HepG2 (cell line): ENCODE results near the gene MAGEA3. TPM values are rescaled to one million over a fixed set of nuclear protein-coding genes. Genes with fewer than 3 reads are reported as not detected.

ENCODE experiments used
- ATAC-seq: fragments of 200-7000 bp; cut with Tn5 transposase; 3 replicates; pipeline ENCODE4 v1.9.1; 2020; ENCODE audit warnings: mild to moderate bottlenecking, moderate library complexity
- BruUV-seq: library from RNA; stranded (reverse); fragments of 400-500 nt; replicated peaks from 2 replicates; lab custom pipeline; 2021; lab: Mats Ljungman, UMichigan
- CTCF ChIA-PET: fragments of 300-600 bp; formaldehyde crosslinking; extraction: SDS; loops from one replicate; lab custom pipeline; 2021; ENCODE audit warnings: low total read pairs, inconsistent platforms, low intra/inter-chr PET ratio; lab: Yijun Ruan, JAX
- POLR2A ChIA-PET: fragments of 350-600 bp; sonication (Branson Sonifier 250); formaldehyde crosslinking; loops from one replicate; lab custom pipeline; 2020; ENCODE audit warnings: antibody characterized with exemption, inconsistent platforms; lab: Yijun Ruan, JAX
- DNase-seq: peaks from one replicate; pipeline ENCODE4 v3.0.0-alpha.2; 2015; ENCODE audit warnings: low spot score
- FAIRE-seq: peaks from 3 replicates; lab custom pipeline; 2011; peaks lifted over from hg19 to GRCh38; lab: Jason Lieb, UNC
- H2AFZ ChIP-seq: one replicate; pipeline ENCODE4 v1.6.1; 2011; ENCODE audit warnings: low read length, inconsistent platforms
- H3K27ac ChIP-seq: fragments of 300-600 bp; 3 replicates; pipeline ENCODE4 v1.8.0; 2011; ENCODE audit warnings: mixed run types, mild to moderate bottlenecking, mixed read lengths, low read length, inconsistent platforms; ENCODE audit not compliant: insufficient read depth; ENCODE audit errors: extremely low read length
- H3K27me3 ChIP-seq, 2 experiments: fragments of 200-600 bp in 1 of 2; 2 replicates in 1 of 2; 3 replicates in 1 of 2; pipeline versions ENCODE4 v1.6.0 to v1.8.0; 2011; ENCODE audit warnings: low read length in 2 of 2, mild to moderate bottlenecking in 2 of 2, moderate library complexity in 2 of 2, inconsistent platforms in 1 of 2; ENCODE audit not compliant: insufficient read depth in 2 of 2, control insufficient read depth in 1 of 2
- H3K36me3 ChIP-seq, 2 experiments: fragments of 200-600 bp in 1 of 2; replicated peaks in 1 of 2; 2 replicates in 1 of 2; 3 replicates in 1 of 2; pipeline versions ENCODE4 v1.5.1 to v1.8.0; 2011; ENCODE audit warnings: low read length in 2 of 2, inconsistent platforms in 1 of 2; ENCODE audit not compliant: insufficient read depth in 2 of 2, control insufficient read depth in 1 of 2
- H3K4me1 ChIP-seq: 2 replicates; pipeline ENCODE4 v1.5.1; 2012; ENCODE audit warnings: low read length, inconsistent platforms; ENCODE audit not compliant: insufficient read depth
- H3K4me2 ChIP-seq: 2 replicates; pipeline ENCODE4 v1.6.0; 2011; ENCODE audit warnings: low read depth, low read length, inconsistent platforms
- H3K4me3 ChIP-seq, 3 experiments: fragments of 200-600 bp in 1 of 3; sonication (generic), shearing (Covaris generic) in 1 of 3; replicated peaks in 1 of 3; 2 replicates each; pipeline ENCODE4 v1.5.1; 2011 to 2016; ENCODE audit warnings: low read length in 3 of 3, inconsistent platforms in 2 of 3, low read depth in 2 of 3, mild to moderate bottlenecking in 2 of 3, control low read depth in 1 of 3, mixed read lengths in 1 of 3; ENCODE audit not compliant: insufficient read depth in 1 of 3
- H3K79me2 ChIP-seq: one replicate; pipeline ENCODE4 v1.6.1; 2011; ENCODE audit warnings: low read length, inconsistent platforms; ENCODE audit not compliant: insufficient read depth
- H3K9ac ChIP-seq: 2 replicates; pipeline ENCODE4 v1.6.0; 2011; ENCODE audit warnings: mild to moderate bottlenecking, low read depth, low read length, inconsistent platforms; ENCODE audit not compliant: insufficient read depth
- H3K9me3 ChIP-seq: 2 replicates; pipeline ENCODE4 v1.5.1; 2012; ENCODE audit warnings: mild to moderate bottlenecking, low read length
- H4K20me1 ChIP-seq: 2 replicates; pipeline ENCODE4 v1.6.0; 2011; ENCODE audit warnings: inconsistent platforms, mild to moderate bottlenecking, low read length, moderate library complexity; ENCODE audit not compliant: insufficient read depth
- CBX2 ChIP-seq, 2 experiments: fragments of 200-600 bp in 1 of 2; sonication (generic); formaldehyde crosslinking in 1 of 2; IDR thresholded peaks; 2 replicates each; pipeline versions ENCODE4 v1.7.0 to v1.8.1; 2018 to 2022; ENCODE audit warnings: low read depth in 2 of 2, low read length in 1 of 2, mild to moderate bottlenecking in 1 of 2, missing genetic modification reagents in 1 of 2
- CBX5 ChIP-seq: sonication (generic); formaldehyde crosslinking; IDR thresholded peaks from 2 replicates; pipeline ENCODE4 v1.4.0; 2020; ENCODE audit warnings: missing genetic modification reagents, borderline replicate concordance
- FOXA1 ChIP-seq, 2 experiments: fragments of 450-650 bp in 1 of 2; sonication (generic) in 1 of 2; formaldehyde crosslinking in 1 of 2; IDR thresholded peaks; 2 replicates each; pipeline versions ENCODE4 v1.4.0 to v1.6.1; 2016 to 2020; ENCODE audit warnings: missing genetic modification reagents in 1 of 2
- HMG20B ChIP-seq: conservative IDR thresholded peaks from 2 replicates; pipeline ENCODE4 v1.6.1; 2016; ENCODE audit warnings: missing genetic modification reagents, missing compliant biosample characterization
- MEIS1 ChIP-seq: sonication (generic); formaldehyde crosslinking; IDR thresholded peaks from 2 replicates; pipeline ENCODE4 v1.9.0; 2021; ENCODE audit warnings: mild to moderate bottlenecking, missing genetic modification reagents, moderate library complexity, borderline replicate concordance
- POGZ ChIP-seq: sonication (generic); formaldehyde crosslinking; IDR thresholded peaks from 2 replicates; pipeline ENCODE4 v1.4.0; 2020; ENCODE audit warnings: mild to moderate bottlenecking, missing genetic modification reagents
- POLR2A ChIP-seq, 2 experiments: IDR thresholded peaks; 2 replicates each; pipeline ENCODE4 v1.6.1; 2011; ENCODE audit warnings: low read depth in 2 of 2, low read length in 2 of 2, mild to moderate bottlenecking in 1 of 2, moderate library complexity in 1 of 2; ENCODE audit not compliant: insufficient read depth in 1 of 2
- POLR2G ChIP-seq: fragments of 200-400 bp; formaldehyde crosslinking; IDR thresholded peaks from 2 replicates; pipeline ENCODE4 v1.6.1; 2018; ENCODE audit warnings: mild to moderate bottlenecking, low read depth, low read length, moderate library complexity
- RAD51 ChIP-seq: fragments of 450-650 bp; IDR thresholded peaks from 2 replicates; pipeline ENCODE4 v1.6.1; 2016; ENCODE audit warnings: borderline replicate concordance
- SOX5 ChIP-seq: IDR thresholded peaks from 2 replicates; pipeline ENCODE4 v1.6.1; 2016; ENCODE audit warnings: borderline replicate concordance
- ZC3H4 ChIP-seq: sonication (generic); formaldehyde crosslinking; IDR thresholded peaks from 2 replicates; pipeline ENCODE4 v1.4.0; 2020; ENCODE audit warnings: missing genetic modification reagents, borderline replicate concordance
- ZNF20 ChIP-seq: sonication (generic); formaldehyde crosslinking; IDR thresholded peaks from 2 replicates; pipeline ENCODE4 v1.4.0; 2020; ENCODE audit warnings: mild to moderate bottlenecking, moderate library complexity, missing genetic modification reagents
- ZNF207 ChIP-seq: fragments of 450-650 bp; IDR thresholded peaks from 2 replicates; pipeline ENCODE4 v1.6.1; 2016; ENCODE audit warnings: antibody characterized with exemption, borderline replicate concordance
- ZNF260 ChIP-seq: sonication (generic); formaldehyde crosslinking; IDR thresholded peaks from 2 replicates; pipeline ENCODE4 v1.4.0; 2020; ENCODE audit warnings: missing genetic modification reagents, low read depth, mild to moderate bottlenecking, borderline replicate concordance
- ZNF274 ChIP-seq: sonication (generic); formaldehyde crosslinking; IDR thresholded peaks from 2 replicates; pipeline ENCODE4 v1.5.1; 2020; ENCODE audit warnings: mild to moderate bottlenecking, missing genetic modification reagents
- ZNF296 ChIP-seq: sonication (generic); formaldehyde crosslinking; conservative IDR thresholded peaks from 2 replicates; pipeline ENCODE4 v1.5.0; 2020; ENCODE audit warnings: mild to moderate bottlenecking, missing genetic modification reagents
- ZNF772 ChIP-seq: sonication (generic); formaldehyde crosslinking; IDR thresholded peaks from 2 replicates; pipeline ENCODE4 v1.5.0; 2020; ENCODE audit warnings: mild to moderate bottlenecking, missing genetic modification reagents
- WGBS: methylation state at CpG from one replicate; pipeline ENCODE4 v1.1.6; 2017; ENCODE audit warnings: low lambda C conversion rate; 5-methylcytosine and 5-hydroxymethylcytosine counted together
- in situ Hi-C: cut with HindIII; loops from 2 replicates; pipeline ENCODE4 v1.10.0; 2017; ENCODE audit warnings: low pct_unique_long_range_greater_than_20kb; ENCODE audit not compliant: extremely low pct_ligation_motif_present
- intact Hi-C: fragments of 100-400 bp; cut with micrococcal nuclease; formaldehyde crosslinking; loops from one replicate; pipeline ENCODE4 v1.10.0; 2022; ENCODE audit not compliant: unreplicated experiment
- polyA plus RNA-seq, 8 experiments: library from polyadenylated mRNA; depleted of rRNA in 3 of 8; stranded (reverse) in 7 of 8; unstranded in 1 of 8; fragments of >200 nt; fragmentation: Illumina TruSeq in 4 of 8; extraction: Trizol in 4 of 8; gene quantifications; 2 replicates each; pipeline versions ENCODE4 v1.2.1 to v1.2.3, GENCODE V29; 2011 to 2016; ENCODE audit warnings: low read depth in 4 of 8, missing spikeins in 1 of 8, mixed read lengths in 1 of 8; ENCODE audit not compliant: insufficient read depth in 1 of 8
- total RNA-seq, 5 experiments: library from RNA; depleted of rRNA; stranded (reverse); fragments of >200 nt; fragmentation: Illumina TruSeq; extraction: Trizol; gene quantifications; 2 replicates each; pipeline ENCODE4 v1.2.3, GENCODE V29; 2016; ENCODE audit warnings: low read depth in 1 of 5
- TF ChIP-seq, protein P1 (sequence below): sonication (generic); formaldehyde crosslinking; IDR thresholded peaks from 2 replicates; pipeline ENCODE4 v1.4.0; 2020; ENCODE audit warnings: missing genetic modification reagents
- TF ChIP-seq, protein P2 (sequence below): sonication (generic); formaldehyde crosslinking; IDR thresholded peaks from 2 replicates; pipeline ENCODE4 v1.8.0; 2022; ENCODE audit warnings: missing genetic modification reagents, low read depth, mild to moderate bottlenecking, borderline replicate concordance

MAGEA3 gene
- total and polyA plus RNA-seq, 2 of the 13 experiments (the other 11 are each of a cell fraction or from before 2014, with no cell fraction given), result not detected

DNA sequence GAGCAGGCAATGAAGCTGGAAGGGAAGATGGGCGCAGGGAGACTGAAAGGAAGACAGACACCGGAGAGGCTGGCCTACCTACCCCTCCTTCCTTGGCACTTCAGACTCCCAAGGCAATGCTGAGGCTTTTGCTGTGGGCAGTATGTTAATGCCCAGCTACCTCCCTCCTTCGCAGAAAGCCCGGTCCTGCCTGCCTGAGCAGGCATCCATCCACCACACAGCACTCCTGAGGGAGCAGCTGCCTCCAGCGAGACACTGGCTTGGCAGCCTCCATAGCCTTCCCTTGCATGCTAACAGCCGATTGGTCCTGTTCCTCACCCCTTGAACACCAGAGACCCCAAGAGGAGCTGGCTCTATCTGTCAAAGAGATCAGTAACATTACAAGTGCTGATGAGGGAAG, 46.5 kb upstream of the MAGEA3 start:
- Histone ChIP-seq H3K4me3 (no peak overlapping the region), H3K9me3 (no peaks in the 10 kb centered on the region), H2AFZ (no peak overlapping the region), H3K27me3 (no peaks in the 10 kb centered on the region), H3K27ac (no peak overlapping the region), H4K20me1 (no peaks in the 10 kb centered on the region), H3K36me3 (no peaks in the 10 kb centered on the region), H3K4me1 (peaks cover 9% of the 10 kb centered on the region), H3K9ac (no peak overlapping the region), H3K4me2 (no peak overlapping the region), H3K79me2 (no peaks in the 10 kb centered on the region)
- WGBS, result 75% methylated on average over 2 of the region's 6 CpGs
- intact Hi-C loops, result no loop called here
- in situ Hi-C loops, result no loop called here
- ChIA-PET POLR2A (no interaction called here), CTCF (no interaction called here)
- TF ChIP-seq ZNF20 (CRISPR knock-in tag) (no peak), ZNF274 (no peak), MEIS1 (CRISPR knock-in tag) (no peak), POLR2G (no peak), FOXA1 (IDR thresholded peaks at IDR 0.05) (no peak), FOXA1 (CRISPR knock-in tag; IDR thresholded peaks at IDR 0.05) (no peak), POGZ (CRISPR knock-in tag) (no peak), CBX2 (IDR thresholded peaks at IDR 0.05; ENCODE audit: low read depth, low read length) (no peak), CBX2 (CRISPR knock-in tag; IDR thresholded peaks at IDR 0.05; ENCODE audit: low read depth) (no peak)
- no TSS peak for BruUV-seq
- no peak for FAIRE-seq
- no peak for DNase-seq
- no peak for ATAC-seq

DNA sequence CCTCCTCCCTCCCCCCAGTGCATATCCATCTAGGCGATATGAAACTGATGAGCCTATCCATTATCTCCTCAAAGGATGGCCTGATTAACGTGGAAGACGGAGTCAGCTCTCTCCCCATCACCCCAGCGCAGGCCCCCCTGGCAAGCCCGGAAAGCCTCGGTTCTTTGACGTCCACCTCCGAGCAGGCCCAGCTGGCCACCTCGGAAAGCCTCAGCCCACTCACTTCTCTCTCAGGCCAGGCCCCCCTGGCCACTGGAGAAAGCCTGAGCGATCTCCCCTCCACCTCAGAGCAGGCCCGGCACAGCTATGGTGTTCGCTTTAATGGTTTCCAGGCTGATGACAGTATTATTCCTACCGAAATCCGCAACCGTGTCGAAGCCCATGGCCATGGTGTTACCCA, 46.1 kb upstream of the MAGEA3 start:
- Histone ChIP-seq H3K79me2 (no peaks in the 10 kb centered on the region), H3K4me2 (no peak overlapping the region), H3K9ac (no peak overlapping the region), H3K27ac (no peak overlapping the region), H4K20me1 (no peaks in the 10 kb centered on the region), H3K36me3 (no peaks in the 10 kb centered on the region), H3K9me3 (no peaks in the 10 kb centered on the region), H3K4me3 (no peak overlapping the region), H3K4me1 (peaks cover 11% of the 10 kb centered on the region), H3K27me3 (no peaks in the 10 kb centered on the region), H2AFZ (no peak overlapping the region)
- DNase-seq (no peak), ATAC-seq (no peak), FAIRE-seq (no peak)
- BruUV-seq, result no TSS peak
- ChIA-PET CTCF (no interaction called here), POLR2A (no interaction called here)
- no CpG with 5 or more reads among the region's 16 CpGs for WGBS
- intact Hi-C loops (no loop called here), in situ Hi-C loops (no loop called here)
- TF ChIP-seq CBX5, result no peak
- no peak for TF ChIP-seq RAD51
- no peak for TF ChIP-seq ZNF260 (CRISPR knock-in tag)
- no peak for TF ChIP-seq ZNF296 (CRISPR knock-in tag)
- TF ChIP-seq ZNF207, result no peak
- TF ChIP-seq ZNF772, result no peak
- TF ChIP-seq, protein P1, sequence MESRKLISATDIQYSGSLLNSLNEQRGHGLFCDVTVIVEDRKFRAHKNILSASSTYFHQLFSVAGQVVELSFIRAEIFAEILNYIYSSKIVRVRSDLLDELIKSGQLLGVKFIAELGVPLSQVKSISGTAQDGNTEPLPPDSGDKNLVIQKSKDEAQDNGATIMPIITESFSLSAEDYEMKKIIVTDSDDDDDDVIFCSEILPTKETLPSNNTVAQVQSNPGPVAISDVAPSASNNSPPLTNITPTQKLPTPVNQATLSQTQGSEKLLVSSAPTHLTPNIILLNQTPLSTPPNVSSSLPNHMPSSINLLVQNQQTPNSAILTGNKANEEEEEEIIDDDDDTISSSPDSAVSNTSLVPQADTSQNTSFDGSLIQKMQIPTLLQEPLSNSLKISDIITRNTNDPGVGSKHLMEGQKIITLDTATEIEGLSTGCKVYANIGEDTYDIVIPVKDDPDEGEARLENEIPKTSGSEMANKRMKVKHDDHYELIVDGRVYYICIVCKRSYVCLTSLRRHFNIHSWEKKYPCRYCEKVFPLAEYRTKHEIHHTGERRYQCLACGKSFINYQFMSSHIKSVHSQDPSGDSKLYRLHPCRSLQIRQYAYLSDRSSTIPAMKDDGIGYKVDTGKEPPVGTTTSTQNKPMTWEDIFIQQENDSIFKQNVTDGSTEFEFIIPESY, result no peak
- TF ChIP-seq HMG20B, result no peak
- no peak for TF ChIP-seq POLR2A (IDR thresholded peaks at IDR 0.05; ENCODE audit: insufficient read depth in 1 of 2, low read depth in 2 of 2, low read length in 2 of 2)
- TF ChIP-seq, protein P2, sequence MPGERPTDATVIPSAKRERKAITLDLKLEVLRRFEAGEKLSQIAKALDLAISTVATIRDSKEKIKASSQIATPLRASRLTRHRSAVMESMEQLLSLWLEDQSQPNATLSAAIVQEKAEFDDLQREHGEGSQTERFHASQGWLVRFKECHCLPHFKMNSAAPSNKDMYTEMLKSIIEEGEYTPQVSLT (CRISPR knock-in tag), result no peak
- TF ChIP-seq ZC3H4 (CRISPR knock-in tag), result no peak
- no peak for TF ChIP-seq CBX2 (IDR thresholded peaks at IDR 0.05; ENCODE audit: low read depth, low read length)
- no peak for TF ChIP-seq CBX2 (CRISPR knock-in tag; IDR thresholded peaks at IDR 0.05; ENCODE audit: low read depth)
- TF ChIP-seq SOX5 (CRISPR knock-in tag), result no peak
